HG02885 (cell line): ENCODE data around the gene HNRNPF.

Experiments
- ATAC-seq: cut with Tn5 transposase; IDR thresholded peaks from one replicate; pipeline ENCODE4 v1.9.1; 2021; ENCODE audit warnings: mild to moderate bottlenecking; ENCODE audit not compliant: unreplicated experiment, poor library complexity

HNRNPF gene

DNA sequence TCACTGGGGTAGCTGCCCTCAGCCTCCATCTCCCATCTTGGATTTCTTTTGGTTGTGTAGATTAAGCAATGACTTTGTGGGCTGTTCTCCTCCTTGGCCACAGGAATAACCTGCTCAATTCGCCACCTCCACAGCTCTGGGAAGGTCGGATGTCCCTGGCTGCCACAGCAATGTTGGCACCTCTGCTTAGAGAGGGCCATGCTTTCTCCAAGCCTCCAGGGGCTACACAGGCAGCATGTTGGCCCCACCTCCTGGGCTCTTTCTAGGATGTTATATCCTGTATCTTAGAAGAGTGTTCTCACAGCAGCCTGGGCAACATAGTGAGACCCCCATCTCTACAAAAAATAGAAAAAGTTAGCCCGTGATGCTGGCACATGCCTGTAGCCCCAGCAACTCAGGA, 72.9 kb downstream of the HNRNPF start:
- no peak for ATAC-seq
